GM19238 (cell line): Measurements from ENCODE around the gene KIAA0319L.

Experiments
- DNase-seq: peaks from one replicate; pipeline ENCODE4 v3.0.0; 2011; ENCODE audit warnings: low spot score; ENCODE audit not compliant: insufficient read length

KIAA0319L gene

GRCh38 chr1:35390600-35391494 is 166.4 kb downstream of the KIAA0319L start:
- DNase-seq = no peak

GRCh38 chr1:35386959-35387358 is 170.2 kb downstream of the KIAA0319L start:
- DNase-seq = no peak

GRCh38 chr1:35386290-35386689 is 170.9 kb downstream of the KIAA0319L start:
- DNase-seq = no peak
